NCI-H2171 treated with DMSO at 0.1 percent for 48 hours (cell line): Measurements from ENCODE around the gene KCNJ11.

ENCODE experiments used
- DNase-seq: peaks from one replicate; lab custom pipeline; 2025; lab: John Stamatoyannopoulos, UW

The KCNJ11 gene

GRCh38 chr11:17408641-17409040, 20.2 kb upstream of the KCNJ11 start:
- no peak for DNase-seq

GRCh38 chr11:17408026-17408425, 19.6 kb upstream of the KCNJ11 start:
- DNase-seq: no peak

GRCh38 chr11:17407575-17407974, 19.1 kb upstream of the KCNJ11 start:
- no peak for DNase-seq

- DNase-seq: no peak
These were observed 18.3 kb upstream of the KCNJ11 start for GRCh38 chr11:17406818-17407149.

GRCh38 chr11:17406082-17406817, 17.8 kb upstream of the KCNJ11 start:
- DNase-seq: no peak

GRCh38 chr11:17405232-17406005, 17.0 kb upstream of the KCNJ11 start:
- DNase-seq: peak; percentile 43

- no peak for DNase-seq
These were observed 15.7 kb upstream of the KCNJ11 start for GRCh38 chr11:17403980-17404759.

GRCh38 chr11:17402486-17402885, 14.0 kb upstream of the KCNJ11 start:
- no peak for DNase-seq

GRCh38 chr11:17401841-17402240, 13.4 kb upstream of the KCNJ11 start:
- no peak for DNase-seq

GRCh38 chr11:17401316-17401715, 12.9 kb upstream of the KCNJ11 start:
- no peak for DNase-seq

GRCh38 chr11:17400048-17400775, 11.8 kb upstream of the KCNJ11 start:
- DNase-seq: no peak

GRCh38 chr11:17399236-17399635, 10.8 kb upstream of the KCNJ11 start:
- DNase-seq: no peak

GRCh38 chr11:17397311-17398002, 9.0 kb upstream of the KCNJ11 start:
- DNase-seq: no peak

GRCh38 chr11:17396598-17397310, 8.3 kb upstream of the KCNJ11 start:
- DNase-seq: no peak

- DNase-seq: no peak
These were observed 7.5 kb upstream of the KCNJ11 start for GRCh38 chr11:17395978-17396377.

- DNase-seq: no peak
These were observed 7.1 kb upstream of the KCNJ11 start for GRCh38 chr11:17395554-17395961.

- DNase-seq: no peak
These were observed 6.4 kb upstream of the KCNJ11 start for GRCh38 chr11:17394743-17395390.

GRCh38 chr11:17393472-17393871, 5.0 kb upstream of the KCNJ11 start:
- DNase-seq: no peak

GRCh38 chr11:17392872-17393271, 4.4 kb upstream of the KCNJ11 start:
- no peak for DNase-seq
